ENCODE data around the gene SOX13.

SOX13 gene

GRCh38 chr1:204080163-204080903 is 7.4 kb downstream of the SOX13 start:
- Histone ChIP-seq H3K4me3 (peak overlapping the region; percentile 55), H3K27ac (peak overlapping the region; percentile 80 to 91)
- TF ChIP-seq CTCF (IDR thresholded peaks at IDR 0.05), result no peak
- DNase-seq (ENCODE audit: low spot score), result peak; percentile 96

GRCh38 chr1:204081164-204081790 is 8.4 kb downstream of the SOX13 start:
- H3K27ac ChIP-seq, result peak overlapping the region; percentile 80 to 91
- TF ChIP-seq CTCF (IDR thresholded peaks at IDR 0.05), result no peak
- peak overlapping the region; percentile 16 for H3K4me3 ChIP-seq
- no peak for DNase-seq (ENCODE audit: low spot score)

GRCh38 chr1:204081791-204082513 is 9.0 kb downstream of the SOX13 start:
- Histone ChIP-seq H3K4me3 (peak overlapping the region; percentile 16), H3K27ac (peak overlapping the region; percentile 80 to 91)
- no peak for TF ChIP-seq CTCF (IDR thresholded peaks at IDR 0.05)
- DNase-seq (ENCODE audit: low spot score), result no peak

GRCh38 chr1:204083491-204083890 is 10.6 kb downstream of the SOX13 start:
- Histone ChIP-seq H3K27ac (peak overlapping the region; percentile 80 to 91), H3K4me3 (no peak overlapping the region)
- no peak for TF ChIP-seq CTCF (IDR thresholded peaks at IDR 0.05)
- DNase-seq (ENCODE audit: low spot score), result no peak

- H3K4me3 ChIP-seq, result no peak overlapping the region
- H3K27ac ChIP-seq, result peak overlapping the region; percentile 80 to 91
- no peak for TF ChIP-seq CTCF (IDR thresholded peaks at IDR 0.05)
- DNase-seq (ENCODE audit: low spot score), result no peak
Observed at GRCh38 chr1:204084247-204084772, 11.4 kb downstream of the SOX13 start.

GRCh38 chr1:204085876-204086275 is 13.0 kb downstream of the SOX13 start:
- Histone ChIP-seq H3K4me3 (no peak overlapping the region), H3K27ac (peak overlapping the region in 1 of 2 donors; percentile 83)
- TF ChIP-seq CTCF (IDR thresholded peaks at IDR 0.05), result no peak
- no peak for DNase-seq (ENCODE audit: low spot score)

Data from coronary artery (tissue), 2 donors.